CD8-positive, alpha-beta memory T cell (primary cell): ENCODE data around the gene GAB2. TPM values are rescaled to one million over a fixed set of nuclear protein-coding genes. Genes with fewer than 3 reads are reported as not detected.
A peak's percentile ranks its signal among the peaks of the same experiment; 100 is the strongest.
"Not testable (repeated sequence)": the region's sequence is repeated elsewhere in the genome, so short reads cannot be mapped to it uniquely, and the experiment has no call there.

Experiments used
- CTCF ChIA-PET: fragments of 350-600 bp; sonication (Branson Sonifier 250); formaldehyde crosslinking; loops from one replicate; lab custom pipeline; 2021; ENCODE audit warnings: antibody characterized with exemption; lab: Charles Lee
- POLR2A ChIA-PET: fragments of 350-600 bp; sonication (Branson Sonifier 250); formaldehyde crosslinking; loops from one replicate; lab custom pipeline; 2021; ENCODE audit warnings: antibody characterized with exemption; lab: Charles Lee
- DNase-seq, 5 donors: peaks; one replicate each; pipeline versions ENCODE4 v3.0.0 to v3.0.0-alpha.2; 2020 to 2022; ENCODE audit warnings: mixed read lengths in 1 of 5
- H3K27ac ChIP-seq: one replicate; pipeline ENCODE4 v1.7.0; 2013; ENCODE audit warnings: low read depth, mild to moderate bottlenecking, low read length, moderate library complexity
- H3K27me3 ChIP-seq: 2 replicates; pipeline ENCODE4 v1.7.0; 2013; ENCODE audit warnings: low read length, mild to moderate bottlenecking; ENCODE audit not compliant: insufficient read depth, poor library complexity, severe bottlenecking
- H3K36me3 ChIP-seq: 2 replicates; pipeline ENCODE4 v1.7.0; 2013; ENCODE audit warnings: mild to moderate bottlenecking, low read length, moderate library complexity; ENCODE audit not compliant: insufficient read depth
- H3K4me1 ChIP-seq: 2 replicates; pipeline ENCODE4 v1.7.0; 2013; ENCODE audit warnings: mild to moderate bottlenecking, low read length, moderate library complexity; ENCODE audit not compliant: insufficient read depth
- H3K4me3 ChIP-seq: 2 replicates; pipeline ENCODE4 v1.7.0; 2013; ENCODE audit warnings: mild to moderate bottlenecking, low read length
- H3K9me3 ChIP-seq: 2 replicates; pipeline ENCODE4 v1.7.0; 2013; ENCODE audit warnings: mild to moderate bottlenecking, low read length
- H3K27ac Mint-ChIP-seq, 8 donors: one replicate each; pipeline ENCODE4 v1.8.0; 2020 to 2021; ENCODE audit warnings: mixed read lengths in 8 of 8, mild to moderate bottlenecking in 6 of 8, inconsistent platforms in 3 of 8, moderate library complexity in 3 of 8
- H3K27me3 Mint-ChIP-seq, 2 donors: one replicate each; pipeline ENCODE4 v1.8.0; 2020 to 2021; ENCODE audit warnings: mixed read lengths in 2 of 2, mild to moderate bottlenecking in 1 of 2, moderate library complexity in 1 of 2
- H3K36me3 Mint-ChIP-seq, 3 donors: one replicate each; pipeline ENCODE4 v1.8.0; 2020 to 2021; ENCODE audit warnings: mixed read lengths in 3 of 3, inconsistent platforms in 1 of 3, mild to moderate bottlenecking in 1 of 3
- H3K4me1 Mint-ChIP-seq, 3 donors: one replicate each; pipeline ENCODE4 v1.8.0; 2020 to 2021; ENCODE audit warnings: mixed read lengths in 3 of 3, inconsistent platforms in 1 of 3, mild to moderate bottlenecking in 1 of 3
- H3K4me3 Mint-ChIP-seq, 7 donors: one replicate each; pipeline ENCODE4 v1.8.0; 2020 to 2021; ENCODE audit warnings: mixed read lengths in 7 of 7, mild to moderate bottlenecking in 6 of 7, moderate library complexity in 4 of 7, inconsistent platforms in 2 of 7
- H3K9me3 Mint-ChIP-seq, 5 donors: one replicate each; pipeline ENCODE4 v1.8.0; 2020 to 2022; ENCODE audit warnings: mixed read lengths in 5 of 5, mild to moderate bottlenecking in 3 of 5, moderate library complexity in 2 of 5, inconsistent platforms in 1 of 5
- polyA plus RNA-seq: library from polyadenylated mRNA; unstranded; fragments of 300-500 nt; fragmentation: Illumina TruSeq; gene quantifications from one replicate; pipeline ENCODE4 v1.2.3, GENCODE V29; 2021
- total RNA-seq, 2 experiments: library from RNA; stranded (reverse); gene quantifications; one replicate each; pipeline ENCODE4 v1.2.3, GENCODE V29; 2021

Gene GAB2
- total and polyA plus RNA-seq, 3 experiments from 2014 or later = 2.9 to 4.3 TPM; not detected in 1

- peaks cover 0 to 2% of the 10 kb centered on the region in 2 donors for H3K27me3 Mint-ChIP-seq
- Histone ChIP-seq H3K27ac (no peak overlapping the region), H3K27me3 (no peaks in the 10 kb centered on the region), H3K4me3 (no peak overlapping the region), H3K9me3 (no peaks in the 10 kb centered on the region), H3K4me1 (no peaks in the 10 kb centered on the region), H3K36me3 (no peaks in the 10 kb centered on the region)
- peaks cover 0 to 3% (median 0%) of the 10 kb centered on the region in 5 donors for H3K9me3 Mint-ChIP-seq
- H3K36me3 Mint-ChIP-seq = no peaks in the 10 kb centered on the region
- DNase-seq = no peak
- H3K27ac Mint-ChIP-seq = no peak overlapping the region
- H3K4me1 Mint-ChIP-seq = no peaks in the 10 kb centered on the region
- ChIA-PET CTCF (no interaction called here), POLR2A (no interaction called here)
- no peak overlapping the region for H3K4me3 Mint-ChIP-seq
Observed at GRCh38 chr11:78370406-78371172, 47.0 kb downstream of the GAB2 start.

DNA sequence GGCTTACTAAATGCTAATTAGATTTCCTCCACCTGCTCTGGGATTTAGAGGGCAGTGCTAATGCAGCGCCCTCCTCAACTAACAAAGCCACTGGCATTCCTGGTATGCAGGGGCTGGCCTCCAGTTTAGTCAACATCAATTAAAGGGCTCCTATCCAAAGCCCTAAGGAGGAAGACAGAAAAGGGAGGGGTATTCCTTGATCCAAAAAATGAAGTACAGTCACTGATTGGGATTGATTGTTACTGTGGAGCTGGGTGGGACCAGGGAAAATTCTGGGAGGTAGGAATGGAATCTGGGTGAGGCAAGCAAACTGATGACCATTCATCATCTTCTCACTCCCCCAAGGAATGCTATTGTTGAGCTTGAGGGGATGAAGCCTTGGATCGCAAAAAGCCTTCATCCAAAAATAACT lies 52.2 kb downstream of the GAB2 start:
- Histone ChIP-seq H3K27me3 (no peaks in the 10 kb centered on the region), H3K36me3 (no peaks in the 10 kb centered on the region), H3K27ac (no peak overlapping the region), H3K4me1 (no peaks in the 10 kb centered on the region), H3K4me3 (no peak overlapping the region), H3K9me3 (no peaks in the 10 kb centered on the region)
- CTCF ChIA-PET = interaction anchor here (1.5 kb wide), 1 partner anchor 10 kb away, joined by 3 read pairs; no protein-coding TSS in a partner anchor
- no peaks in the 10 kb centered on the region for H3K4me1 Mint-ChIP-seq
- H3K9me3 Mint-ChIP-seq = no peaks in the 10 kb centered on the region
- DNase-seq = no peak
- no peaks in the 10 kb centered on the region for H3K36me3 Mint-ChIP-seq
- no peak overlapping the region for H3K27ac Mint-ChIP-seq
- H3K4me3 Mint-ChIP-seq = no peak overlapping the region
- POLR2A ChIA-PET = interaction anchor here (0.5 kb wide), 1 partner anchor 51 kb away, joined by 3 read pairs; no protein-coding TSS in a partner anchor
- H3K27me3 Mint-ChIP-seq = no peaks in the 10 kb centered on the region

DNA sequence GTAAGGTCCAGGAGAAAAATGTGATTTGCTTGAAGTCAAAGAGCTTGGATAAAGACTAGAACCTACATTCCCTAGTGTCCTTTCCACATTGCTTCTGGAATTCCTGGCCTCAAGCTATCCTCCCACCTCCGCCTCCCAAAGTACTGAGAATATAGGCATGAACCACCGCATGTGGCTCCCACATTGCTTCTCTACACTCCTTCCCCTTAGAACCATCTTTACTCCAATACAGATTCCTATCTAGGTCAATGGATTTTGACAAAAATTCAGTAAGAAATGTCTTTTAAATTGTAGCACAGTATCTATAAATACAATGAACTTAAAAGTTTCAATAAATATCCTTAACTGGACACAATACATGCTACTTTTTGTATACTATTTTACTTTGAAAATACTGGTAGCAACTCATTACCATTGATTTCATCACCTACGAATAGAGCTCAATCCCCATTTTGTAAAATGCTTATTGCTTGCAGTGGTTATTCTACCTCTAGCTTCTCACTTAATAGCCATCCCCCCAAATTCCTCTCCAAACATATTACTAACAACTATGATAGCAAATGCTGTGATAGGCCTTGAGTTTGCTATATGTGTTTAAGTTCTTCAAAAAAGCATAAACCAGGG lies 53.4 kb downstream of the GAB2 start:
- H3K9me3 Mint-ChIP-seq = no peaks in the 10 kb centered on the region
- H3K27ac ChIP-seq = no peak overlapping the region
- no peaks in the 10 kb centered on the region for H3K36me3 Mint-ChIP-seq
- H3K4me1 ChIP-seq = no peaks in the 10 kb centered on the region
- no peak overlapping the region for H3K4me3 ChIP-seq
- no peak for DNase-seq
- ChIA-PET CTCF (no interaction called here), POLR2A (no interaction called here)
- no peaks in the 10 kb centered on the region for H3K27me3 Mint-ChIP-seq
- no peak overlapping the region for H3K27ac Mint-ChIP-seq
- no peaks in the 10 kb centered on the region for H3K36me3 ChIP-seq
- H3K4me1 Mint-ChIP-seq = no peaks in the 10 kb centered on the region
- no peak overlapping the region for H3K4me3 Mint-ChIP-seq
- no peaks in the 10 kb centered on the region for H3K9me3 ChIP-seq
- no peaks in the 10 kb centered on the region for H3K27me3 ChIP-seq

DNA sequence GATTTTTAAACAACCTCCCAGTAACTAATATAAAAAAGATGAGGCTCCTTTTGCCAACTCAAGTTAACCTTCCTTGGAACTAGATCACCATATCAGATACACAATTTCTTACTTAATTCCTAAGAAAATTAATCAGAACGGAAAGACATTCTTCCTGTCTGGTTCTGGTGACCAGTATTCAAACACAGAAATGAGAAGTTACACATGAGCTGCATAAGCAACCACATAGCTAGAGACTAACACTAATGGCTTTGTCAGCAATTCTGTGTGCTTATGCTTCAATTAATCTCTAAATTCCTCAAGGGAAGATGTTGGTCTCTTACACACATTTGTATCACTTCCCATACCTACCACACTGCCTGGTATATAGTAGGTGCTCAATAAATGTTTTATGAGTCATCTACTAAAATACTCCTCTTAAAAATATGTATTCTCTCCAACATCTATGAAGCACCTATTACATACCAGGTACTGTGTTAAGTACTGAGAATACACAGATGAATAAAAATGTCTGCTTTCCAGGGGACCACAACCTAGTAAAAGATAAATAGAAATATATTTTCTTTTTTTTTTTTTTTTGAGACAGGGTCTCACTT lies 54.5 kb downstream of the GAB2 start:
- H3K27me3 Mint-ChIP-seq = peaks cover 0 to 3% of the 10 kb centered on the region in 2 donors
- ChIA-PET POLR2A (no interaction called here), CTCF (no interaction called here)
- H3K36me3 ChIP-seq = no peaks in the 10 kb centered on the region
- no peaks in the 10 kb centered on the region for H3K9me3 Mint-ChIP-seq
- H3K4me1 ChIP-seq = no peaks in the 10 kb centered on the region
- H3K4me3 Mint-ChIP-seq = no peak overlapping the region
- no peak overlapping the region for H3K27ac ChIP-seq
- H3K4me1 Mint-ChIP-seq = no peaks in the 10 kb centered on the region
- DNase-seq = no peak
- no peaks in the 10 kb centered on the region for H3K9me3 ChIP-seq
- H3K27me3 ChIP-seq = no peaks in the 10 kb centered on the region
- peaks cover 0 to 5% (median 0%) of the 10 kb centered on the region in 3 donors for H3K36me3 Mint-ChIP-seq
- H3K27ac Mint-ChIP-seq = no peak overlapping the region
- no peak overlapping the region for H3K4me3 ChIP-seq

DNA sequence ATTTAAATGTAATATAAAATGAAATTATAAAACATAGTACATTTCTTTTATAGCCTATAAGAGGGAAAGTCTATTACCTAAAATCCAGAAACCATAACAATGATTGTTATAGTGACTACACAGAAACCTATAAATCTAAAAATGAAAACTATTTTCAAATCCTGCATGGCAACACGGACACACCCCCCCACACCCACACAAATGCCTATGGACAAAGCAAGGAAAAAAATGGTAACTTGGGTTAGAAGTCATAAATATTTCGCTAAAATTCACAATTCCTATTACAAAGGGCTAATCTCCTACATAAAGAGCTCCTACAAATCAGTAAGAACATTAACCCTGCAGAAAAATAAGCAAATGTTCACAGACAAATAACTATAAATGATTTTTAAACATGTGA lies 56.4 kb downstream of the GAB2 start:
- no peak overlapping the region for H3K27ac Mint-ChIP-seq

GRCh38 chr11:78359921-78360320 lies 57.7 kb downstream of the GAB2 start:
- Mint-ChIP-seq H3K27me3 (peaks cover 8 to 10% of the 10 kb centered on the region in 2 donors), H3K9me3 (peaks cover 0 to 12% (median 5%) of the 10 kb centered on the region in 5 donors), H3K27ac (no peak overlapping the region), H3K4me1 (no peaks in the 10 kb centered on the region), H3K4me3 (peak overlapping the region in 1 of 7 donors; percentile 0), H3K36me3 (peaks cover 0 to 10% (median 0%) of the 10 kb centered on the region in 3 donors)
- H3K4me3 ChIP-seq = no peak overlapping the region
- no peak for DNase-seq
- no peaks in the 10 kb centered on the region for H3K27me3 ChIP-seq
- no peak overlapping the region for H3K27ac ChIP-seq
- no peaks in the 10 kb centered on the region for H3K36me3 ChIP-seq
- POLR2A ChIA-PET = no interaction called here
- CTCF ChIA-PET = no interaction called here
- no peaks in the 10 kb centered on the region for H3K9me3 ChIP-seq
- H3K4me1 ChIP-seq = no peaks in the 10 kb centered on the region

More for the DNA sequence above, 56.4 kb downstream of the GAB2 start:
- Mint-ChIP-seq H3K27me3 (peaks cover 4 to 5% of the 10 kb centered on the region in 2 donors), H3K4me3 (no peak overlapping the region), H3K4me1 (no peaks in the 10 kb centered on the region), H3K9me3 (peaks cover 0 to 12% (median 5%) of the 10 kb centered on the region in 5 donors), H3K36me3 (peaks cover 0 to 10% (median 0%) of the 10 kb centered on the region in 3 donors)
- H3K4me1 ChIP-seq = no peaks in the 10 kb centered on the region
- H3K4me3 ChIP-seq = no peak overlapping the region
- H3K9me3 ChIP-seq = no peaks in the 10 kb centered on the region
- H3K27me3 ChIP-seq = no peaks in the 10 kb centered on the region
- ChIA-PET CTCF (no interaction called here), POLR2A (no interaction called here)
- H3K36me3 ChIP-seq = no peaks in the 10 kb centered on the region
- no peak overlapping the region for H3K27ac ChIP-seq
- DNase-seq = no peak

DNA sequence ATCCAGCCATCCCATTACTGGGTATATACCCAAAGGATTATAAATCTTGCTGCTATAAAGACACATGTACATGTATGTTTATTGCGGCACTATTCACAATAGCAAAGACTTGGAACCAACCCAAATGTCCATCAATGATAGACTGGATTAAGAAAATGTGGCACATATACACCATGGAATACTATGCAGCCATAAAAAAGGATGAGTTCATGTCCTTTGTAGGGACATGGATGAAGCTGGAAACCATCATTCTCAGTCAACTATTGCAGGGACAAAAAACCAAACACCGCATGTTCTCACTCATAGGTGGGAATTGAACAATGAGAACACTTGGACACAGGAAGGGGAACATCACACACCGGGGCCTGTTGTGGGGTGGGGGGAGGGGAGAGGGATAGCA lies 59.7 kb downstream of the GAB2 start:
- H3K4me3 Mint-ChIP-seq, H3K4me1 ChIP-seq, H3K27ac ChIP-seq, CTCF ChIA-PET, DNase-seq, H3K27me3 ChIP-seq, H3K4me1 Mint-ChIP-seq, H3K4me3 ChIP-seq, H3K36me3 Mint-ChIP-seq, H3K27ac Mint-ChIP-seq, H3K9me3 ChIP-seq, H3K36me3 ChIP-seq, POLR2A ChIA-PET: not testable (repeated sequence)
- H3K27me3 Mint-ChIP-seq = peaks cover 12 to 18% of the 10 kb centered on the region in 2 donors
- H3K9me3 Mint-ChIP-seq = peaks cover 0 to 13% (median 5%) of the 10 kb centered on the region in 5 donors

GRCh38 chr11:78357425-78357824 lies 60.2 kb downstream of the GAB2 start:
- Mint-ChIP-seq H3K9me3 (peaks cover 0 to 13% (median 5%) of the 10 kb centered on the region in 5 donors), H3K27me3 (peaks cover 13 to 18% of the 10 kb centered on the region in 2 donors)
- H3K27ac Mint-ChIP-seq, H3K27ac ChIP-seq, H3K9me3 ChIP-seq, H3K36me3 ChIP-seq, DNase-seq, H3K4me1 ChIP-seq, H3K36me3 Mint-ChIP-seq, H3K4me3 Mint-ChIP-seq, H3K4me1 Mint-ChIP-seq, POLR2A ChIA-PET, CTCF ChIA-PET, H3K27me3 ChIP-seq, H3K4me3 ChIP-seq: not testable (repeated sequence)
